B cell (primary cell): ENCODE measurements around the gene DNAH11.

ENCODE experiments used
- CTCF ChIP-seq: fragments of 200-600 bp; IDR thresholded peaks from one replicate; pipeline ENCODE4 v1.8.0; 2022; ENCODE audit warnings: antibody characterized with exemption, mild to moderate bottlenecking
- EZH2 ChIP-seq: IDR thresholded peaks from 2 replicates; pipeline ENCODE4 v1.6.1; 2012; ENCODE audit warnings: borderline replicate concordance, low read depth, mild to moderate bottlenecking, moderate library complexity, low read length; ENCODE audit not compliant: insufficient read depth, poor library complexity, severe bottlenecking

GRCh38 chr7:21722371-21722770, 179.5 kb downstream of the DNAH11 start:
- TF ChIP-seq CTCF: peak; percentile 33
- TF ChIP-seq EZH2: no peak
